H1 (cell line): ENCODE results near the gene CALD1. TPM values are rescaled to one million over a fixed set of nuclear protein-coding genes. Genes with fewer than 3 reads are reported as not detected.

Experiments
- CTCF ChIA-PET: fragments of 300-600 bp; sonication (Branson Sonifier 250); formaldehyde crosslinking; loops from one replicate; lab custom pipeline; 2021; ENCODE audit not compliant: partially characterized antibody; lab: Charles Lee
- POLR2A ChIA-PET: fragments of 300-600 bp; sonication (Branson Sonifier 250); formaldehyde crosslinking; loops from one replicate; lab custom pipeline; 2021; ENCODE audit warnings: inconsistent platforms; ENCODE audit not compliant: partially characterized antibody; lab: Charles Lee
- DNase-seq, 2 experiments: peaks; one replicate each; pipeline versions ENCODE4 v3.0.0 to v3.0.0-alpha.2; 2010 to 2022; ENCODE audit warnings: low spot score in 2 of 2, low read depth in 1 of 2, mixed read lengths in 1 of 2
- FAIRE-seq: peaks from 2 replicates; lab custom pipeline; 2011; peaks lifted over from hg19 to GRCh38; lab: Jason Lieb, UNC
- H2AFZ ChIP-seq: 2 replicates; pipeline ENCODE4 v1.8.1; 2012; ENCODE audit warnings: low read length, inconsistent platforms
- H2AK5ac ChIP-seq: 2 replicates; pipeline ENCODE4 v1.6.1; 2013; ENCODE audit warnings: low read depth, low read length
- H2BK120ac ChIP-seq: replicated peaks from 2 replicates; pipeline ENCODE3; 2013; ENCODE audit warnings: low read depth, low read length, inconsistent platforms
- H2BK12ac ChIP-seq: 2 replicates; pipeline ENCODE4 v1.6.1; 2013; ENCODE audit warnings: low read depth, low read length
- H2BK15ac ChIP-seq: 2 replicates; pipeline ENCODE4 v1.6.1; 2013; ENCODE audit warnings: low read length
- H2BK20ac ChIP-seq: 2 replicates; pipeline ENCODE4 v1.6.1; 2013; ENCODE audit warnings: low read length
- H2BK5ac ChIP-seq: 2 replicates; pipeline ENCODE4 v1.6.1; 2013; ENCODE audit warnings: low read depth, low read length
- H3K14ac ChIP-seq: 2 replicates; pipeline ENCODE4 v1.6.1; 2013; ENCODE audit warnings: inconsistent platforms; ENCODE audit not compliant: insufficient read length
- H3K18ac ChIP-seq: 2 replicates; pipeline ENCODE4 v1.6.1; 2013; ENCODE audit warnings: low read length; ENCODE audit errors: extremely low read depth
- H3K23ac ChIP-seq: 2 replicates; pipeline ENCODE4 v1.6.1; 2013; ENCODE audit warnings: inconsistent platforms; ENCODE audit not compliant: insufficient read length
- H3K23me2 ChIP-seq: 2 replicates; pipeline ENCODE4 v1.6.1; 2013; ENCODE audit warnings: low read depth, low read length
- H3K27ac ChIP-seq: 2 replicates; pipeline ENCODE4 v1.6.1; 2011; ENCODE audit warnings: low read depth, low read length, inconsistent platforms
- H3K27me3 ChIP-seq, 4 experiments: replicated peaks in 1 of 4; 1 replicate in 1 of 4; 2 replicates in 3 of 4; pipeline versions ENCODE4 v1.6.1 to v1.8.1; 2011 to 2013; ENCODE audit warnings: low read length in 3 of 4, mild to moderate bottlenecking in 3 of 4, inconsistent platforms in 2 of 4, mixed read lengths in 2 of 4, moderate library complexity in 1 of 4; ENCODE audit not compliant: control insufficient read depth in 3 of 4, insufficient read depth in 3 of 4; ENCODE audit errors: extremely low read depth in 1 of 4
- H3K36me3 ChIP-seq, 4 experiments: 2 replicates each; pipeline versions ENCODE4 v1.6.1 to v1.8.1; 2011 to 2013; ENCODE audit warnings: mild to moderate bottlenecking in 4 of 4, low read length in 3 of 4, moderate library complexity in 2 of 4, control low read depth in 1 of 4, inconsistent platforms in 1 of 4; ENCODE audit not compliant: insufficient read depth in 4 of 4, control insufficient read depth in 2 of 4
- H3K4ac ChIP-seq: replicated peaks from 2 replicates; pipeline ENCODE3; 2013; ENCODE audit warnings: low read length, low read depth, mixed read lengths, inconsistent platforms; ENCODE audit not compliant: insufficient read length
- H3K4me1 ChIP-seq, 4 experiments: replicated peaks in 1 of 4; 1 replicate in 1 of 4; 2 replicates in 3 of 4; pipeline versions ENCODE4 v1.6.1 to v1.8.1; 2011 to 2013; ENCODE audit warnings: low read length in 3 of 4, inconsistent platforms in 2 of 4, mixed read lengths in 1 of 4; ENCODE audit not compliant: insufficient read depth in 4 of 4, control insufficient read depth in 3 of 4
- H3K4me2 ChIP-seq, 2 experiments: 2 replicates each; pipeline versions ENCODE4 v1.6.1 to v1.8.1; 2011 to 2013; ENCODE audit warnings: low read depth in 2 of 2, low read length in 2 of 2, control low read depth in 1 of 2, inconsistent platforms in 1 of 2, mild to moderate bottlenecking in 1 of 2; ENCODE audit not compliant: insufficient read depth in 1 of 2
- H3K4me3 ChIP-seq, 4 experiments: fragments of 200-600, 300-600 bp in 1 of 4; sonication (generic), shearing (Covaris generic), sonication (Bioruptor Twin) in 1 of 4; 2 replicates each; pipeline versions ENCODE4 v1.5.1 to v1.8.1; 2011 to 2016; ENCODE audit warnings: low read length in 4 of 4, low read depth in 3 of 4, control low read depth in 2 of 4, inconsistent platforms in 2 of 4, mild to moderate bottlenecking in 2 of 4, mixed read lengths in 1 of 4, moderate library complexity in 1 of 4; ENCODE audit not compliant: insufficient read depth in 2 of 4; ENCODE audit errors: extremely low read depth in 1 of 4
- H3K56ac ChIP-seq: replicated peaks from 2 replicates; pipeline ENCODE3; 2013; ENCODE audit warnings: low read depth, mild to moderate bottlenecking, mixed read lengths, low read length, inconsistent platforms; ENCODE audit not compliant: insufficient read length
- H3K79me1 ChIP-seq: 2 replicates; pipeline ENCODE4 v1.6.1; 2013; ENCODE audit warnings: low read depth, low read length, control low read depth
- H3K79me2 ChIP-seq, 2 experiments: 2 replicates each; pipeline versions ENCODE4 v1.6.1 to v1.8.1; 2012 to 2013; ENCODE audit warnings: low read length in 2 of 2, mild to moderate bottlenecking in 2 of 2, inconsistent platforms in 1 of 2; ENCODE audit not compliant: insufficient read depth in 2 of 2, control insufficient read depth in 1 of 2
- H3K9ac ChIP-seq, 4 experiments: replicated peaks in 1 of 4; 1 replicate in 1 of 4; 2 replicates in 3 of 4; pipeline versions ENCODE4 v1.6.1 to v1.8.1; 2011 to 2013; ENCODE audit warnings: low read depth in 3 of 4, low read length in 3 of 4, control low read depth in 2 of 4, mild to moderate bottlenecking in 2 of 4, moderate library complexity in 2 of 4, inconsistent platforms in 1 of 4; ENCODE audit errors: extremely low read depth in 1 of 4
- H3K9me3 ChIP-seq, 2 experiments: 2 replicates each; pipeline versions ENCODE4 v1.6.1 to v1.8.1; 2012 to 2013; ENCODE audit warnings: mild to moderate bottlenecking in 2 of 2, moderate library complexity in 2 of 2, control low read depth in 1 of 2, inconsistent platforms in 1 of 2, low read depth in 1 of 2, low read length in 1 of 2, mixed read lengths in 1 of 2; ENCODE audit not compliant: insufficient read depth in 2 of 2
- H4K20me1 ChIP-seq, 2 experiments: replicated peaks in 1 of 2; 2 replicates each; pipeline versions ENCODE3 to v1.8.1; 2011 to 2013; ENCODE audit warnings: inconsistent platforms in 2 of 2, low read length in 2 of 2, mild to moderate bottlenecking in 1 of 2; ENCODE audit not compliant: insufficient read depth in 2 of 2, control insufficient read depth in 1 of 2
- H4K5ac ChIP-seq: 2 replicates; pipeline ENCODE4 v1.6.1; 2013; ENCODE audit warnings: low read length, low read depth, mixed read lengths, inconsistent platforms; ENCODE audit not compliant: insufficient read length
- H4K8ac ChIP-seq: 2 replicates; pipeline ENCODE4 v1.8.0; 2013; ENCODE audit warnings: mild to moderate bottlenecking, moderate library complexity, low read length, inconsistent platforms; ENCODE audit not compliant: insufficient read depth; ENCODE audit errors: extremely low read depth
- H4K91ac ChIP-seq: replicated peaks from 2 replicates; pipeline ENCODE3; 2013; ENCODE audit warnings: low read length, mixed read lengths, inconsistent platforms; ENCODE audit not compliant: insufficient read length
- WGBS, 2 experiments: shearing (Covaris generic) in 1 of 2; methylation state at CpG; one replicate each; pipeline versions ENCODE4 v1.1.6 to v1.1.7; 2013 to 2015; ENCODE audit warnings: low lambda C conversion rate in 2 of 2, mixed read lengths in 2 of 2, inconsistent platforms in 1 of 2, low coverage in 1 of 2, missing lambda C conversion rate in 1 of 2; ENCODE audit not compliant: insufficient replicate concordance in 2 of 2, insufficient coverage in 1 of 2, insufficient read length in 1 of 2; ENCODE audit errors: extremely low coverage in 1 of 2, missing lambda C conversion rate in 1 of 2; 5-methylcytosine and 5-hydroxymethylcytosine counted together
- polyA plus RNA-seq, 7 experiments: library from polyadenylated mRNA; depleted of rRNA in 3 of 7; stranded (reverse) in 5 of 7; unstranded in 2 of 7; fragments of >200 nt in 5 of 7; fragments of 200-250 nt in 2 of 7; gene quantifications; 1 replicate in 5 of 7; 2 replicates in 1 of 7; 4 replicates in 1 of 7; pipeline versions ENCODE4 v1.2.1 to v1.2.3, GENCODE V29; 2011 to 2013; ENCODE audit warnings: missing spikeins in 2 of 7, mixed read lengths in 2 of 7
- total RNA-seq: library from RNA; stranded (reverse); fragmentation: NEBNext Ultra II Directional; extraction: Animal tissue kit (Norgen Biotek cat#: 25700); gene quantifications from 2 replicates; pipeline ENCODE4 v1.2.1, GENCODE V29; 2021
- TF ChIP-seq, protein P1 (sequence below): IDR thresholded peaks from 2 replicates; pipeline ENCODE4 v1.6.1; 2011; ENCODE audit warnings: low read length, improper control_type of control experiment

The CALD1 gene
- total and polyA plus RNA-seq, 2 of the 8 experiments (the other 6 are each of a cell fraction or from before 2014, with no cell fraction given), result 34.3 to 177 TPM

DNA sequence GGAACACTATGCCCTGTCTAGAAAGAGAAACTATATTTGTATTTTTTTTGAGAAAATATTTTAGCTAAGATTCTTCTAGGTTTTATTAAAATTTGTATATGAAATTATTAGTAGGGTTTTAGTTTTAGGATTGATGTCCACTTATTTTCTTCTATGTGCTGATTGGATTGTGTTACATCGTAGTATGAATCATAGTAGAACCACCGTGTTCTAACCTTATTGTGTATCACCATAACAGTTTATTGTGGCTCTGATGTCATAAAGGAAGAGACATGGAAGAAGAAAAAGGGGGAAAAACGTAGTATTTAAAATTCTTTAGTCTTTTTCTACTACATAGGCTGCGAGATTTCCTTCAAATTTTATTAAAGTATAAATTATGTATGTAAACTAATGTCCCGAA lies 208.7 kb downstream of the CALD1 start:
- Histone ChIP-seq H3K36me3 (peaks cover 0 to 9% (median 0%) of the 10 kb centered on the region in 4 experiments; a peak in 2 of 8 replicates), H2BK15ac (no peak overlapping the region), H3K27ac (no peak overlapping the region), H3K23me2 (peaks cover 5% of the 10 kb centered on the region), H3K14ac (no peak overlapping the region), H2AFZ (no peak overlapping the region), H3K18ac (no peak overlapping the region), H4K8ac (no peak overlapping the region), H3K4me2 (no peak overlapping the region), H3K79me2 (peaks cover 0 to 16% of the 10 kb centered on the region in 2 experiments; a peak in 2 of 4 replicates), H3K4me3 (no peak overlapping the region), H2AK5ac (no peak overlapping the region), H3K79me1 (no peaks in the 10 kb centered on the region; the same call in 1 of the 2 replicates), H4K5ac (no peak overlapping the region), H3K9me3 (no peaks in the 10 kb centered on the region), H4K20me1 (no peaks in the 10 kb centered on the region), H3K4me1 (no peaks in the 10 kb centered on the region), H3K56ac (no peak overlapping the region), H2BK5ac (no peak overlapping the region), H2BK120ac (no peak overlapping the region), H2BK20ac (no peak overlapping the region), H3K27me3 (no peaks in the 10 kb centered on the region), H4K91ac (no peak overlapping the region), H3K9ac (no peak overlapping the region), H3K4ac (no peak overlapping the region), H3K23ac (no peak overlapping the region), H2BK12ac (no peak overlapping the region)
- ChIA-PET POLR2A (interaction anchor here (0.6 to 0.8 kb wide), 3 partner anchors 122 to 255 kb away, joined by 3 read pairs; no protein-coding TSS in a partner anchor), CTCF (interaction anchor here (0.6 to 2.4 kb wide), 4 partner anchors 160 to 347 kb away, joined by 3 to 6 read pairs (median 4); partner anchors contain the start of gene TMEM140)
- TF ChIP-seq, protein P1, sequence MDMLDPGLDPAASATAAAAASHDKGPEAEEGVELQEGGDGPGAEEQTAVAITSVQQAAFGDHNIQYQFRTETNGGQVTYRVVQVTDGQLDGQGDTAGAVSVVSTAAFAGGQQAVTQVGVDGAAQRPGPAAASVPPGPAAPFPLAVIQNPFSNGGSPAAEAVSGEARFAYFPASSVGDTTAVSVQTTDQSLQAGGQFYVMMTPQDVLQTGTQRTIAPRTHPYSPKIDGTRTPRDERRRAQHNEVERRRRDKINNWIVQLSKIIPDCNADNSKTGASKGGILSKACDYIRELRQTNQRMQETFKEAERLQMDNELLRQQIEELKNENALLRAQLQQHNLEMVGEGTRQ, result no peak
- no peak for FAIRE-seq
- 96% methylated on average over 5 of the region's 5 CpGs; no CpG with 5 or more reads in 1 of the 2 experiments for WGBS, 2 experiments
- no peak for DNase-seq
